Upper lobe of right lung (tissue), 1 donor: ENCODE measurements around the gene GPR158. TPM values are rescaled to one million over a fixed set of nuclear protein-coding genes. Genes with fewer than 3 reads are reported as not detected.
"Not testable (repeated sequence)": the region's sequence is repeated elsewhere in the genome, so short reads cannot be mapped to it uniquely, and the experiment has no call there.

Experiments
- ATAC-seq: fragments of 200-7000 bp; cut with Tn5 transposase; one replicate; pipeline ENCODE4 v1.9.1; 2020; ENCODE audit warnings: mild to moderate bottlenecking, moderate library complexity
- DNase-seq: peaks from one replicate; pipeline ENCODE4 v3.0.0-alpha.2; 2020
- H3K27ac ChIP-seq: fragments of 200-600 bp; one replicate; pipeline ENCODE4 v1.8.0; 2022
- H3K27me3 ChIP-seq: fragments of 200-600 bp; one replicate; pipeline ENCODE4 v1.8.0; 2022; ENCODE audit warnings: mild to moderate bottlenecking
- H3K36me3 ChIP-seq: fragments of 200-600 bp; one replicate; pipeline ENCODE4 v1.8.0; 2022
- H3K4me1 ChIP-seq: fragments of 200-600 bp; one replicate; pipeline ENCODE4 v1.8.0; 2022
- H3K4me3 ChIP-seq: fragments of 200-600 bp; one replicate; pipeline ENCODE4 v1.8.0; 2022; ENCODE audit warnings: mild to moderate bottlenecking
- H3K9me3 ChIP-seq: fragments of 200-600 bp; one replicate; pipeline ENCODE4 v1.8.0; 2022
- intact Hi-C: fragments of 100-400 bp; cut with DNase I; formaldehyde crosslinking; loops from one replicate; pipeline ENCODE4 v1.11.0; 2022
- total RNA-seq: library from RNA; stranded (reverse); fragmentation: NEBNext Ultra II Directional; extraction: Animal tissue kit (Norgen Biotek cat#: 25700); gene quantifications from one replicate; pipeline ENCODE4 v1.2.1, GENCODE V29; 2021
- TF ChIP-seq, protein P1 (sequence below): fragments of 200-600 bp; IDR thresholded peaks from one replicate; pipeline ENCODE4 v1.8.0; 2022; ENCODE audit warnings: antibody characterized with exemption
- donor health status: DM: no; HTN: yes; CAD: no; lungs with severe emphysema.

The GPR158 gene
- total RNA-seq, 1 donor from 2014 or later = not detected

- H3K4me1 ChIP-seq = no peaks in the 10 kb centered on the region
- no peaks in the 10 kb centered on the region for H3K9me3 ChIP-seq
- no peak for ATAC-seq
- TF ChIP-seq, protein P1, sequence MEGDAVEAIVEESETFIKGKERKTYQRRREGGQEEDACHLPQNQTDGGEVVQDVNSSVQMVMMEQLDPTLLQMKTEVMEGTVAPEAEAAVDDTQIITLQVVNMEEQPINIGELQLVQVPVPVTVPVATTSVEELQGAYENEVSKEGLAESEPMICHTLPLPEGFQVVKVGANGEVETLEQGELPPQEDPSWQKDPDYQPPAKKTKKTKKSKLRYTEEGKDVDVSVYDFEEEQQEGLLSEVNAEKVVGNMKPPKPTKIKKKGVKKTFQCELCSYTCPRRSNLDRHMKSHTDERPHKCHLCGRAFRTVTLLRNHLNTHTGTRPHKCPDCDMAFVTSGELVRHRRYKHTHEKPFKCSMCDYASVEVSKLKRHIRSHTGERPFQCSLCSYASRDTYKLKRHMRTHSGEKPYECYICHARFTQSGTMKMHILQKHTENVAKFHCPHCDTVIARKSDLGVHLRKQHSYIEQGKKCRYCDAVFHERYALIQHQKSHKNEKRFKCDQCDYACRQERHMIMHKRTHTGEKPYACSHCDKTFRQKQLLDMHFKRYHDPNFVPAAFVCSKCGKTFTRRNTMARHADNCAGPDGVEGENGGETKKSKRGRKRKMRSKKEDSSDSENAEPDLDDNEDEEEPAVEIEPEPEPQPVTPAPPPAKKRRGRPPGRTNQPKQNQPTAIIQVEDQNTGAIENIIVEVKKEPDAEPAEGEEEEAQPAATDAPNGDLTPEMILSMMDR = no peak
- H3K27me3 ChIP-seq = no peaks in the 10 kb centered on the region
- intact Hi-C loops = no loop called here
- H3K36me3 ChIP-seq = no peaks in the 10 kb centered on the region
- no peak for DNase-seq
- H3K27ac ChIP-seq = no peak overlapping the region
- no peak overlapping the region for H3K4me3 ChIP-seq
Measured at GRCh38 chr10:25157650-25158049, 17.2 kb upstream of the GPR158 start.

GRCh38 chr10:25159591-25159990, 15.2 kb upstream of the GPR158 start:
- Histone ChIP-seq H3K27me3 (no peaks in the 10 kb centered on the region), H3K4me3 (no peak overlapping the region), H3K9me3 (no peaks in the 10 kb centered on the region), H3K27ac (no peak overlapping the region), H3K4me1 (no peaks in the 10 kb centered on the region), H3K36me3 (no peaks in the 10 kb centered on the region)
- DNase-seq (no peak), ATAC-seq (no peak)
- intact Hi-C loops = no loop called here
- TF ChIP-seq, protein P1 = no peak

DNA sequence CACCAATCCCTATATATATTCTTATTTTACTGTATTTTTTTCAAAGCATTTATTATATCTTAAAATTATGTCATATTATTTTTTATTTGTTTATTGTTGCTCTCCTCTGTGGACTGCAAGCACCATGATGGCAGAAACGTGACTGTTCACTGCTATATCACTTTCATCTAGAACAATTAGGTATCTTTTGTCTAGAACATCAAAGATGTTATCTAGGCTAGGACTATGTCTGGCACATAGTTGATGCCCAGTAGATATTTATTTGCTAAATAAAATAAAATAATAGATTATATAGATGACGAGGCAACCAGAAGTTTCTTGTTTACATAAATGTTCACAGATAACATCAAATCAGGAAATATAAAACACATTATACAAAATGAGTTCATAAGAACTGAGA, 12.4 kb upstream of the GPR158 start:
- Histone ChIP-seq H3K27ac (no peak overlapping the region), H3K4me1 (no peaks in the 10 kb centered on the region), H3K36me3 (no peaks in the 10 kb centered on the region), H3K9me3 (no peaks in the 10 kb centered on the region), H3K27me3 (peaks cover 9% of the 10 kb centered on the region), H3K4me3 (no peak overlapping the region)
- TF ChIP-seq, protein P1 = no peak
- intact Hi-C loops = no loop called here
- ATAC-seq (no peak), DNase-seq (no peak)

DNA sequence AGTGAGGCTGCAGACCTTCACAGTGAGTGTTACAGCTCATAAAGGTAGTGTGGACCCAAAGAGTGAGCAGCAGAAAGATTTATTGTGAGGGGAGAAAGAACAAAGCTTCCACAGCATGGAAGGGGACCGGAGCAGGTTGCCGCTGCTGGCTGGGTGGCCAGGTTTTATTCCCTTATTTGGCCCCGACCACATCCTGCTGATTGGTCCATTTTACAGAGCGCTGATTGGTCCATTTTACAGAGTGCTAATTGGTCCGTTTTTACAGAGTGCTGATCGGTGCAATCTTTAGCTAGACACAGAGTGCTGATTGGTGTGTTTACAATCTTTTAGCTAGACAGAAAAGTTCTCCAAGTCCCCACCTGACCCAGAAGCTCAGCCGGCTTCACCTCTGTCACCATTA, 11.3 kb upstream of the GPR158 start:
- H3K27ac ChIP-seq, H3K4me1 ChIP-seq, DNase-seq, H3K4me3 ChIP-seq, H3K36me3 ChIP-seq, intact Hi-C loops, ATAC-seq, H3K9me3 ChIP-seq: not testable (repeated sequence)
- peaks cover 12% of the 10 kb centered on the region for H3K27me3 ChIP-seq

GRCh38 chr10:25169740-25170139, 5.1 kb upstream of the GPR158 start:
- Histone ChIP-seq H3K27me3 (peaks cover 19% of the 10 kb centered on the region), H3K27ac (no peak overlapping the region), H3K9me3 (no peaks in the 10 kb centered on the region), H3K36me3 (no peaks in the 10 kb centered on the region), H3K4me3 (no peak overlapping the region), H3K4me1 (no peaks in the 10 kb centered on the region)
- no peak for ATAC-seq
- intact Hi-C loops = no loop called here
- no peak for DNase-seq
- TF ChIP-seq, protein P1 = no peak

DNA sequence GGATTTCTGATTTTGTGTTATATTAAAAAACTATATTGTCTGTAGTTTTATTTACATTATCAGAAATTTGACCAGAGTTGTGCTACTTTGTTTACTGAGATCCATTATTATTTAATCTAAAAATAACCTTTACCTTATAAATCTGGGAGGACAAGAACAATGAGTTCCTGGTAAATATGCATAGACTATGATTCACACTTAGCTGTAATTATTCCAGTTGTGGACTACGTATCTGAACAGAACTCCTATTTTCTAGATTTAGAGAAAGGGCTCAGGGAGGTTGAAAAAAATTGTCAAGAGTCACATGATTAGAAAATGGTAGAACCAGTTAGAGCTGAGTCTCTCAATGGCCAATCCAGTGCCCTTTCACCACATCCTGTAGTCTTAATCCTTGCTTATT, 4.2 kb upstream of the GPR158 start:
- DNase-seq (no peak), ATAC-seq (no peak)
- Histone ChIP-seq H3K9me3 (no peaks in the 10 kb centered on the region), H3K36me3 (no peaks in the 10 kb centered on the region), H3K4me1 (peaks cover 5% of the 10 kb centered on the region), H3K27me3 (peaks cover 23% of the 10 kb centered on the region), H3K27ac (no peak overlapping the region), H3K4me3 (no peak overlapping the region)
- intact Hi-C loops = no loop called here
- TF ChIP-seq, protein P1 = no peak
